BLaER1 treated with 17β-estradiol and CSF1 and Interleukin-3, amounts not matched to agents 10 nM and 100 nM (cell line): ENCODE measurements around the gene DCLK1.
"Not testable (repeated sequence)": the region's sequence is repeated elsewhere in the genome, so short reads cannot be mapped to it uniquely, and the experiment has no call there.

Experiments used
- H3K27ac ChIP-seq, 11 experiments: shearing (Covaris generic); formaldehyde crosslinking; 2 replicates each; pipeline ENCODE4 v1.8.1; 2022
- H3K27me3 ChIP-seq, 11 experiments: shearing (Covaris generic); formaldehyde crosslinking; 2 replicates each; pipeline ENCODE4 v1.8.1; 2022
- H3K36me3 ChIP-seq, 11 experiments: shearing (Covaris generic); formaldehyde crosslinking; 2 replicates each; pipeline ENCODE4 v1.8.1; 2022
- H3K4me1 ChIP-seq, 10 experiments: shearing (Covaris generic); formaldehyde crosslinking; 2 replicates each; pipeline ENCODE4 v1.8.1; 2022
- H3K4me2 ChIP-seq, 11 experiments: shearing (Covaris generic); formaldehyde crosslinking; 2 replicates each; pipeline ENCODE4 v1.8.1; 2022
- H3K4me3 ChIP-seq, 10 experiments: shearing (Covaris generic); formaldehyde crosslinking; 2 replicates each; pipeline ENCODE4 v1.8.1; 2022
- H3K9ac ChIP-seq, 11 experiments: shearing (Covaris generic); formaldehyde crosslinking; 2 replicates each; pipeline ENCODE4 v1.8.1; 2022
- H3K9me3 ChIP-seq, 11 experiments: shearing (Covaris generic); formaldehyde crosslinking; replicated peaks in 1 of 11; 2 replicates each; pipeline ENCODE4 v1.8.1; 2022
- H4K20me1 ChIP-seq, 11 experiments: shearing (Covaris generic); formaldehyde crosslinking; 2 replicates each; pipeline ENCODE4 v1.8.1; 2022
- Cebpa-rat ChIP-seq, 11 experiments: shearing (Covaris generic); IDR thresholded peaks; 2 replicates each; pipeline ENCODE4 v1.8.1; 2022

The DCLK1 gene

DNA sequence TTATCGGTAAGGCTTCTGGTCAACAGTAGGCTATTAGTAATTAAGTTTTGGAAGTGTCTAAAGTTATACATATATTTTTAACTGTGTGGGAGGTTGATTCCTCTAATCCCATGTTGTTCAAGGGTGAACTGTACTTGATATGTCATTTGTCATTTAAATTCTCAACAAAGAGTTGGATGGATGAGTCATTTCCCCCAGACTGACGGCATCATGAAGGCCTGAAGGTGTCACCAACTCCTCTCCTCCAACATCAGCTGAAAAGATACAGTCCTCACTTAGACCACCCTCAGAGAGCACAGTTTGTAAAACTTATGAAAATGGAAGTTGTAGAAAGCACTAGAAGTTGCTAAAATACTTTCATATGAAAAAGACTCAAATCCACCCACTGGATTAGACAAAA, 48.8 kb downstream of the DCLK1 start:
- H3K9me3 ChIP-seq, result no peaks in the 10 kb centered on the region

GRCh38 chr13:36076211-36076610, 55.0 kb downstream of the DCLK1 start:
- no peaks in the 10 kb centered on the region for H3K36me3 ChIP-seq
- no peaks in the 10 kb centered on the region for H3K9me3 ChIP-seq
- H4K20me1 ChIP-seq, result no peaks in the 10 kb centered on the region
- H3K4me2 ChIP-seq, result no peak overlapping the region
- TF ChIP-seq Cebpa-rat (IDR thresholded peaks at IDR 0.05), result no peak
- no peaks in the 10 kb centered on the region for H3K4me1 ChIP-seq
- no peak overlapping the region for H3K27ac ChIP-seq
- H3K27me3 ChIP-seq, result no peaks in the 10 kb centered on the region
- no peak overlapping the region for H3K9ac ChIP-seq
- H3K4me3 ChIP-seq, result no peak overlapping the region

More for the DNA sequence above, 48.8 kb downstream of the DCLK1 start:
- no peak overlapping the region for H3K4me3 ChIP-seq
- no peaks in the 10 kb centered on the region for H3K27me3 ChIP-seq
- H3K4me1 ChIP-seq, result no peaks in the 10 kb centered on the region; a peak in 1 of 20 replicates
- H3K4me2 ChIP-seq, result no peak overlapping the region
- H3K36me3 ChIP-seq, result no peaks in the 10 kb centered on the region
- H3K9ac ChIP-seq, result no peak overlapping the region
- no peak overlapping the region for H3K27ac ChIP-seq
- no peak for TF ChIP-seq Cebpa-rat (IDR thresholded peaks at IDR 0.05)
- H4K20me1 ChIP-seq, result no peaks in the 10 kb centered on the region

DNA sequence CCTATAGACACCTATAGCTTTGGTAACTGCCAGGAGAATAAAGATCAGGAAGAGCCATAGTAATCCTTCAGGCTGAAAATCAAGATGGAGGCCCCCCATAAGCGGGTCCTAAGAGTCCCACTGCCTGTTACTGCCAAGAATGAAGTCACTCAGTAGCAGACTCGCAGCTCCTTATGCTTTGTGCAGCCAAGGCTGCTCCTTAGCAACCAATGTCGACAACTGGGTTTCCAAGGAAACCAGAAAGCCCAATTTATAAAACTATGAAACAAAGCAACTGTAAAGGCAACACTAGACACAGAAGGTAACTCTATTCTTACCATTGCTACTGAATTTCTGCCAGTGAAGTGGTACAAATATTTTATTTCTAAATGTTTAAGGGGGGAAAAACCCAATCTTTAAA, 56.5 kb downstream of the DCLK1 start:
- Histone ChIP-seq H3K4me2 (no peak overlapping the region), H4K20me1 (no peaks in the 10 kb centered on the region), H3K27me3 (no peaks in the 10 kb centered on the region), H3K9me3 (no peaks in the 10 kb centered on the region), H3K27ac (no peak overlapping the region), H3K9ac (no peak overlapping the region), H3K4me3 (no peak overlapping the region), H3K4me1 (no peaks in the 10 kb centered on the region), H3K36me3 (no peaks in the 10 kb centered on the region)
- TF ChIP-seq Cebpa-rat (IDR thresholded peaks at IDR 0.05), result no peak

DNA sequence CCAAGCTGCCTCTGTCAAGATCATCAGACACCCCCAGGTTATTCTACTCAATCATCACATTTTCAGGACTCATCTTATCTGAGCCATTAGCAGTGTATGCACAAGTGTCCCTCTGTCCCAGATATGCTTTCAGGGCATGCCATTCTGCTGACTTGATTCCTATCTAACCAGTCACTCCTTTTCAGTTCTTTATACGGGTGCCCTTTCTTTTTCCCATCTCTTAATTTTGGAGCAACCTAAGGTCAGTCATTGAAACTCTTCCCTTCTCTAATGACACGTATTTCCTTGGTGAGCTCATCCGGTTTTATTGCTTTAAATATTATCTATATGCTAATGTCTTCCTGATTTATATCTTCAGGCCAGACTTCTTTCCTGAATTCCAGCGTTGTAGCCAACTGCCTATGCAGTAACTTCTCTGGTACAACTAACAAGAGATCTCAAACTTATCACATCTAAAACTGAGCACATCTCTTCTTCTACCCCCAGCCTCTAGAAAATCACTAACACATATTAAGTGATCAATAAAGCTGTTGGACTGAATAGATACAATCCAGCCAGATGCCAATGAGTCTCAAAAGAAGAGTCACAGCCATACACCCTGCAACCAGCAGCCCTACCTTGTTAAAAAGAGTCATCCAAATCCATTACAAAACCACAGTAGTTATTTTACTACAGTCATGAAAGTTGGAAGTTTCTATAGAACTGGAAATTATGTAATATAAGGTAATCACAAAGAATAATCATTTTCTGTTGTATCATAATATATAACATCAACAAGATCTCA, 58.8 kb downstream of the DCLK1 start:
- H3K27me3 ChIP-seq, result no peaks in the 10 kb centered on the region
- no peak for TF ChIP-seq Cebpa-rat (IDR thresholded peaks at IDR 0.05)
- H3K36me3 ChIP-seq, result no peaks in the 10 kb centered on the region
- no peaks in the 10 kb centered on the region for H4K20me1 ChIP-seq
- no peaks in the 10 kb centered on the region for H3K4me1 ChIP-seq
- H3K27ac ChIP-seq, result no peak overlapping the region
- H3K9ac ChIP-seq, result no peak overlapping the region
- no peaks in the 10 kb centered on the region for H3K9me3 ChIP-seq
- H3K4me2 ChIP-seq, result no peak overlapping the region
- no peak overlapping the region for H3K4me3 ChIP-seq

DNA sequence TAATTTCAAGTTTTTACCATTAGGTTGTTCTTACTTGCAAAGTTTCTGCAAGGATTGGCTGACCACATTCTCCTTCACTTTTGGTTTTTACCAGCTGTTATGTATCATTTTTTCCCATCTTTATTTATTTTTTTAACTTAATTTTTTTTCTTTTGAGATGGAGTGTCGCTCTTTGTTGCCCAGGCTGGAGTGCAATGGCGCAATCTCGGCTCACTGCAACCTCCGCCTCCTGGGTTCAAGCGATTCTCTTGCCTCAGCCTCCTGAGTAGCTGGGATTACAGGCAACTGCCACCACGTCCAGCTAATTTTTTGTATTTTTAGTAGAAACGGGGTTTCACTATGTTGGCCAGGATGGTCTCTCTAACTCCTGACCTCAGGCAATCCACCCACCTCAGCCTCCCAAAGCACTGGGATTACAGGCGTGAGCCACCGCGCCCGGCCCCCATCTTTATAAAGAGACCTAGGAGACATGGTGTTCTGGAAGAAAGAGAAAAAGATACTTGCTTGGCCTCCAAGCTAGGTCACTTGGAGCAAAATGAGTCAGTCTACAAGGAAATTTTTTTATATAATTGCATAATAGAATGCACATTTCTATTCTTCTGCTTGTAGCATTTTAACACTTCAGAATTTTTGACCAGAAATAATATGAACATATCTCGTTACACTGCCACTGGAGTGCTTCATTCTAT, 60.5 kb downstream of the DCLK1 start:
- not testable (repeated sequence) for H3K36me3 ChIP-seq, H3K9me3 ChIP-seq, H4K20me1 ChIP-seq, H3K4me3 ChIP-seq, H3K27me3 ChIP-seq, H3K27ac ChIP-seq, H3K4me1 ChIP-seq, H3K9ac ChIP-seq, H3K4me2 ChIP-seq

DNA sequence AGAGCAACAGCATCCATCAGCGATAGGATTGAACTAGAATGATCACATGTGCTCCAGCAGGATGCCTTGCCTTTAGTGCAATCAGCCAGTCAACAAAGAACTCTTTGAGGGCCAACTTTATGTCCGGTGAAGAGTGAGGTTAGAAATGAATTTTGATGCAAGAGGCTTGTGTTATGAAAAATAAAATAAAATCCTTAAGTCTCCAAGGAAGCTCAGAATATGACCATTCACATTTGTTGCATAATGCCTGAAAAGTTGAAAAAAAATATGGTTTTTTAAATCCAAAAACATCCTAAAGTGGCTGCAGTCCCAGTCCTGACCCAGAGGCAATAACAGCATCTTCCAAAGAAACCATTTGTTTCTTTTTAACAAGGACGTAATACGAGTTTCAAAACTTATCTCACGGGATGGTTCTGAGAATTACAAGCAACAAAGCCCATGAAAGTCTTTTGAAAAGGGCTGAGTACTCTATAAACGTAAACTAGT, 61.3 kb downstream of the DCLK1 start:
- H4K20me1 ChIP-seq, result no peaks in the 10 kb centered on the region
- H3K27ac ChIP-seq, result no peak overlapping the region
- TF ChIP-seq Cebpa-rat (IDR thresholded peaks at IDR 0.05), result no peak
- no peaks in the 10 kb centered on the region for H3K36me3 ChIP-seq
- H3K4me1 ChIP-seq, result no peaks in the 10 kb centered on the region
- H3K27me3 ChIP-seq, result no peaks in the 10 kb centered on the region
- H3K4me3 ChIP-seq, result no peak overlapping the region
- H3K9me3 ChIP-seq, result 0 out of 22 replicates have a peak, but pooled peaks cover 0 to 4% (median 0%) of the 10 kb centered on the region in 11 experiments
- H3K4me2 ChIP-seq, result no peak overlapping the region
- no peak overlapping the region for H3K9ac ChIP-seq

- H3K4me1 ChIP-seq, result no peaks in the 10 kb centered on the region
- no peaks in the 10 kb centered on the region for H4K20me1 ChIP-seq
- no peak overlapping the region for H3K4me3 ChIP-seq
- 0 out of 22 replicates have a peak, but pooled peaks cover 0 to 4% (median 0%) of the 10 kb centered on the region in 11 experiments for H3K9me3 ChIP-seq
- no peak overlapping the region for H3K4me2 ChIP-seq
- no peaks in the 10 kb centered on the region for H3K36me3 ChIP-seq
- no peaks in the 10 kb centered on the region for H3K27me3 ChIP-seq
- H3K9ac ChIP-seq, result no peak overlapping the region
- no peak for TF ChIP-seq Cebpa-rat (IDR thresholded peaks at IDR 0.05)
- H3K27ac ChIP-seq, result no peak overlapping the region
These were observed 62.2 kb downstream of the DCLK1 start for GRCh38 chr13:36068991-36069390.

DNA sequence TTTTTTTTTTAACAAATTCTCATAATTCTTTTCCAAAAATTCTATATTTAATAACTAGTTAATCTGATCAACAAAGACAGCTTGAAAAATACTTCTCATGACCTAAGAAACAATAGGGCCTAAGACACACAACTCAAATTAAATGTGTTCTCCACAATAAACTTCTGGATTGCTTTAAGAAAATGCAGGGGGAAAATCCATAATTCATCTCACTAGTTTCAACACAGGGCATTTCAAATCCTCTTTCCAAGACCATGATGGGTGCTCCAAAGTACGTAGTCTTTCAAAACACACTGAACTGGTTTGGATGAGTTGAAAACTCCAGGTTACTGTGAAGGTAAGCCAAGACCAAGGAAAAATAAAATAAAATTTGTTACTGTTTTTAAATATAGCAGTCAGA, 62.6 kb downstream of the DCLK1 start:
- Histone ChIP-seq H3K9me3 (0 out of 22 replicates have a peak, but pooled peaks cover 0 to 4% (median 0%) of the 10 kb centered on the region in 11 experiments), H3K27me3 (no peaks in the 10 kb centered on the region), H3K4me2 (no peak overlapping the region), H3K27ac (no peak overlapping the region), H3K9ac (no peak overlapping the region), H3K4me3 (no peak overlapping the region), H3K36me3 (no peaks in the 10 kb centered on the region), H4K20me1 (no peaks in the 10 kb centered on the region), H3K4me1 (no peaks in the 10 kb centered on the region)
- TF ChIP-seq Cebpa-rat (IDR thresholded peaks at IDR 0.05), result no peak

DNA sequence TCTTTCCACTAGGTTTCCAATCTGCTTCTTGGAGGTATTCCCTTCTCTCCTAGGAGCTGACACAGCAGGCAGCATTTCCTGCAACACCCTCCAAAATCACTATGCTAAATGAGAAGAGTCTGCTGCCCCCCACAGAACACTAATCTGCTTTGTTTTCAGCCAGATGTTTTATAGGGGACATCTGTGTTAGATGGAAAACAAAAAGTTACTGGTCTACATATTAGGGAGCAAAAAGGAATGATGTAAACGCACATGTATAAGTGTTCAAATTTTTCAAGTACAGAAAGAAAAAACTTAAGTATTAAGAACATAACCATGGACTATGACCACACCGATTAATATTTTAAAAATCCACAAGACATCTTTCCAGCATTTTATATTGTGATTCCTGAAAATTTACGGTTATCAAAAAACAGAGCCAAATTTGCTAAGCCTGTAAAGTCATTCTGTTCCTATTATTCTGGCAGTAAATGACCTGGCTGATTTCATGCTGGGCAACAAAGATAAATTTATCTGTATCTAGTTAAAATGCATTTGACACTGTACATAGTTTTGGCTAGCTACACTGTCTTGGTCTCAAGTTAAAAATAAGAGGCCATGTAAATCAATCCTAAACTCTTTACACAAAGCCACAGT, 63.3 kb downstream of the DCLK1 start:
- no peaks in the 10 kb centered on the region for H3K36me3 ChIP-seq
- TF ChIP-seq Cebpa-rat (IDR thresholded peaks at IDR 0.05), result no peak
- H3K4me1 ChIP-seq, result no peaks in the 10 kb centered on the region
- no peaks in the 10 kb centered on the region for H4K20me1 ChIP-seq
- H3K4me3 ChIP-seq, result no peak overlapping the region
- H3K27me3 ChIP-seq, result no peaks in the 10 kb centered on the region
- 0 out of 22 replicates have a peak, but pooled peaks cover 0 to 4% (median 0%) of the 10 kb centered on the region in 11 experiments for H3K9me3 ChIP-seq
- H3K4me2 ChIP-seq, result no peak overlapping the region
- no peak overlapping the region for H3K27ac ChIP-seq
- H3K9ac ChIP-seq, result no peak overlapping the region
